NCI-H2107 treated with DMSO at 0.1 percent for 48 hours (cell line): ENCODE results near the gene LYG1.
"Not testable (repeated sequence)": the region's sequence is repeated elsewhere in the genome, so short reads cannot be mapped to it uniquely, and the experiment has no call there.

ENCODE experiments used
- DNase-seq: peaks from one replicate; lab custom pipeline; 2025; ENCODE audit not compliant: unreplicated experiment; lab: John Stamatoyannopoulos, UW

Gene LYG1

DNA sequence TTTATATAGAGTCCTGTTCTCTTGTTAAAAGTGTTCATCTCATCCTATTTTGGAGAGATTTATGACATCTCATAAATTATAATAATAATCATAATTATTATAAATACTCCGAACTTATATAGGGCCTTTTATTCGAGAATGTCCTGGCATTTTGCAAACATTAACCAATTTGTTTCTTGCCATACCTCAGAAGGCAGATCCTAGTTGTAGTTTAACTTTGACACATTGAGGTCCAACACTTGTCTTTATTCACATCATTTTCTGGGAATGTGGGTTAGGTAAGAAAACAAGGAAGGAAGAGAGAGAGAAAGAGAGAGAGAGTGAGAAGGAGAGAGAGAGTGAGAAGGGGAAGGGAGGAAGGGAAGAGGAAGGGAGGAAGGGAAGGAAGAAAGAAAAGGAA, at the start of gene LYG1:
TSS of gene LYG1 (minus strand) at position 101 of the 400 bp plus-strand sequence. CDS start 5,527 bp downstream, outside the sequence.
- not testable (repeated sequence) for DNase-seq

DNA sequence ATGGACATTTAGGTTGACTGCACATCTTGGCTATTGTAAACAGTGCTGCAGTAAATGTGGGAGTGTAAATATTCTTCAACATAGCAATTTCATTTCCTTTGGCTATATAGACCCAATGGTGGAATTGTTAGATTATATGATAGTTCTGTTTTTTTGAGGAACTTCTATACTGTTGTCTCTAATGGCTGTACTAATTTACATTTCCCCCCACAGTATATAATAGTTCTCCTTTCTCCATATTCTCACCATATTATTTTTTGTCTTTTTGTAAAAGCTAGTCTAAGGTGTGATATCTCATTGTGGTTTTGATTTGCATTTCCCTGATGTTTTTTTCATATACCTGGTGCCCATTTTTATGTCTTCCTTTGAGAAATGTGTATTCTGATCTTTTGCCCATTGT, 49.2 kb upstream of the LYG1 start:
- no peak for DNase-seq

DNA sequence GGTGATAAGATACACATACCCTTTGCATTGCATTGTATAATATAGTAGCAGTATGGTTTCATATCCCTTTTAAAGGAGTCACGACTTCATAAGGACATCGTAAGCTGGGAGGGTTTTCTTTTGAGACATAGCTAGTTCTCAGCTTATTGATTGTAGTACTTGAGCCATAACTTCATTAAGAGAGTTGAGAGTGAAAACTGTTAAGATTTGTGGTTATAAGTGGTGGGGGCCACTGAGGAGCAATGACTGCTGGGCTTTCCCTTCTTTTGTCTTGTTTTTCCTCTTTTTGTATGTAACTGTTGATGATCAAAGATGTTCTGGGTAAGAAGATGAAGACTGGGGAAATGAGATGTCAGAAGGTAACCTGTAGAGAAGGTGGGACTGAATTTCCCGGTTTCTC, 47.2 kb upstream of the LYG1 start:
- no peak for DNase-seq

DNA sequence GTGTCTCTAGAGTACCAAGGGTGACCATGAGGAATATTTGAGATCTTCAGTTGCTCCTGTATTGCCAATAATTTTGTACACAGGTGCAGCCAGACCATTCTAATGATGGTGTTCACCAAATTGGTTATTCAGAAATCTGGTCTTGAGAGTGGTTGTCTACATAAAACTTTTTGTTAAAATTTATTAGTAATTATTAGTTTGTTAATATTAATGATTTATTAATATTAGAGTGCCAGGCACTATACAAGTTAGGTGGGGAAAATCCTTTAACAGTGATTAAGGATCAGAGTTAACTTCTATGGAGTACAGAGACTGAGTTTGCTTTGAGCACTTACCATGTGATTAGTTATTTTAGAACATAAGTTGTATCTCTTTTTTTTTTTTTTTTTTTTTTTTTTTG, 45.2 kb upstream of the LYG1 start:
- DNase-seq, result no peak

DNA sequence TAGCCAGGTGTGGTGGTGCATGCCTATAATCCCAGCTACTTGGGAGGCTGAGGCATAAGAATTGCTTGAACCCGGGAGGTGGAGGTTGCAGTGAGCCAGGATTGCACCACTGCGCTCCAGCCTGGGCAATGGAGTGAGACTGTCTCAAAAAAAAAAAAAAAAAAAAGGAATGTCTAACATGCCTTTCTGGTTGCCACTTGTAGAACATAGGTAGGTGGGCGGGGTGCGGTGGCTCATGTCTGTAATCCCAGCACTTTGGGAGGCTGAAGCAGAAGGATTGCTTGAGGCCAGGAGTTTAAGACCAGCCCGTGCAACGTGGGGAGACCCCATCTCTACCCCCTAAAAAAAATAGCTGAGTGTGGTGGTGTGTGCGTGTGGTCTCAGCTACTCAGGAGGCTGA, 44.4 kb upstream of the LYG1 start:
- DNase-seq, result not testable (repeated sequence)

DNA sequence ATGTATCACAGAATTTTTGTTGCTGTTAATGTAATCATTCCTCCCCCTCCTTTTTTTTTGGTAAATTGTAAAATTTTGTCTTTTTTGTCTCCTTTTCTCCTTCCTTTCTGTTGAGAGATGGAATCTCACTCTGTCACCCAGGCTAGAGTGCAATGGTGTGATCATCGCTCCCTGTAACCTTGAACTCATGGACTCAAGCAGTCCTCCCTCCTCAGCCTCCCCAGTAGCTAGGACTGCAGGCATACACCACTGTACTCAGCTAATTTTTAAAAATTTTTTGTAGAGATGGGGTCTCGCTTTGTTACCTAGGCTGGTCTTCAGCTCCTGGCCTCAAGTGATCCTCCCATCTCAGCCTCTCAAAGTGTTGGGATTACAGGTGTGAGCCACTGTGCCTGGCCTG, 41.5 kb upstream of the LYG1 start:
- DNase-seq, result no peak

DNA sequence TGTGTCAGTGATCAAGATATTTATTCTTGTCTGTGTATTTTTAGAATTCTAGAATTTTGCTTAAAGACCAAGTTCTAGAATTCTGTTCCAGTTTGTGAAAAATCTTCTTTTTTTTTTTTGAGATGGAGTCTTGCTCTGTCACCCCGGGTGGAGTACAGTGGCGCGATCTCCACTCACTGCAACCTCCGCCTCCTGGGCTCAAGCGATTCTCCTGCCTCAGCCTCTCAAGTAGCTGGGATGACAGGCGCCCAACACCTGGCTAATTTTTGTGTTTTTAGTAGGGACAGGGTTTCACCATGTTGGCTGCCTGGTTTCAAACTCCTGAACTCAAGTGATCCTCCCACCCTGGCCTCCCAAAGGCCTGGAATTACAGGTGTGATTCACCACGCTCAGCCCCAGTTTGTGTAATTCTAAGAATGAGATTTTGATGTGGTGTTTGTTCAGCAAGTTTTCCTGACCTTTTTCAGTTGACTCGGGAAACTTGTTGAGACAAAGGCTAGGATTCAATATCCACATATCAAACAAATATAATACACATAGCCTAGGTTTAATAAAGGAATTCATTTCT, 39.8 kb upstream of the LYG1 start:
- no peak for DNase-seq

DNA sequence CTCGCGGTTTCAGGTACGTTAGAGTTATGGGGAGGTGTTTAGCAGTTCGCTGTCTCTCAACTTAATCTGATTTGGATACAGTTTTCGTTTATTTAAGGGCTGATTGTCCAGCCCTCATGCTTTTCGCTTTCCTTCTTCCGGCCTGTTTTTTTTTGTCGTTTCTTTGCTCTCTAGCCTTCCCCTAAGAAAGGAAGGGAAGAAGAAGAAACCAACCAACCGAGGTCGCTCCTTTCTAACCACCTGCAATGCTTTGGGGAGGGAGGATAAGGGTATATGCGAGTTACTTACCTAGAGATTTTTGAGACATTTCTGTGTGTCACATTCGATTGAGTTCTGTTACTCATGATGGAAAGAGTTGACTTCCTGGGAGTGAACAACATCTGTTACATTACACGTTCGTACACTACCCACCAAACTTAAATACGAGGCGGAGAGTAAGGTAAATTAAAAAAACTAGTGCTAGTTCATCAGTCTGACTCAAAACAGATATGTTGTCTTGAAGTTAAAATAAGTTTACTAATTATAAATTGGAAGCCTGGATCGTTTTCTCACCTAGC, 37.1 kb upstream of the LYG1 start:
- DNase-seq, result peak; percentile 16

DNA sequence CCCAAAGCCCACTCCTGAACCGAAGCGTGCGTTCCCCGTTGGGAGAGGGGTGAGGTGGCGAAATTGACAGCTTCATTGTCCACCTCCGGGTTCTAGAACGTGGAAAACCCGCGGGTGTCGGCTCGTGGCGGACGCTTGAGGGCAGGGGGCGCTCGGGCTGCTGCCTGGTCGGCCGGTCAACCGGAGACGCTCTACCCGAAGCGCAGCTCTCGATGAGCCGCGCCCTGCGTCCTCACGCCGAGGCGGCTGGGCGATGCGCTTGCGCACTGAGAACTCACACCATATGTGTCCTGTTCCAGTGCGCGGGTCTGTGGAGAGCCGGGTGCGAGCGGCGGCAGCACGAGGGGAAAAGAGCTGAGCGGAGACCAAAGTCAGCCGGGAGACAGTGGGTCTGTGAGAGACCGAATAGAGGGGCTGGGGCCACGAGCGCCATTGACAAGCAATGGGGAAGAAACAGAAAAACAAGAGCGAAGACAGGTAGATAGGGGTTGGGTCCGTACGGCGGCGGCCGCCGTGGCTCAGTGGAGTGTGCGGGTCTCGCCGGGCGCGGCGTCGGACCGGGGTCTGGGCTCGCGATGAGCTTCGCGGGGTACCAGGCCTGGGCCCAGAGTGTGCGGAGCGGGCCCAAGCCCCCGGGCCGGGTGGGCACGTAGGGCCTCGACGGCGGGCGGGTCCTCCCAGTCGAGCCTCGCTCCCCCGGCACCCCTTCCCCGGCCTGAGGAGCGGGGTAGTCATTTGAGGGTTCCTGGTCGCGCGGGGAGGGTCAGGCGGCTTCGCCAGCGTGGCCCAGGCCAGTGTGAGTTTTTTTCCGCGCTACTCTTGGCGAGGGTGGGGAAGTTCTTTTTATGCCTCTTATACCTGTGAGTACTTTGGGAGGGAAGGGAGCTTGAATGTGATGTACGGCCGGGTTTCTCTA, 36.4 kb upstream of the LYG1 start, which contains the start of gene EIF5B:
TSS of gene EIF5B (plus strand) at position 277 of the 916 bp plus-strand sequence. CDS start at position 443, 166 bp downstream.
- peak; percentile 61 for DNase-seq

DNA sequence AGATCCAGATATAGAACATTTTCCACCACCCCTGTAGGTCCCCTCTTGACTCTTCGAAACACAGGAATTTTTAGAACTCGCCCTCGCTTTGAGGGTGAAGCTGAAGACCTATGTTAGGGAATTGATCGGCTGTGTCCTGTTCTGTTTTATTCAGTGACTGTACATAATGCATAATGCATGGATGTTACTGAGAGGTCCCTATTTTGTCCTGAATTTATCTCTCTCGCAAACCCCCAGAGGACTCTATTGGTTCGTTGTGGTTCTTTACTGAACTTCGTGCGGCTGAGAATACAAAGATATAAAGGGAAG, 35.8 kb upstream of the LYG1 start:
- peak; percentile 61 for DNase-seq

DNA sequence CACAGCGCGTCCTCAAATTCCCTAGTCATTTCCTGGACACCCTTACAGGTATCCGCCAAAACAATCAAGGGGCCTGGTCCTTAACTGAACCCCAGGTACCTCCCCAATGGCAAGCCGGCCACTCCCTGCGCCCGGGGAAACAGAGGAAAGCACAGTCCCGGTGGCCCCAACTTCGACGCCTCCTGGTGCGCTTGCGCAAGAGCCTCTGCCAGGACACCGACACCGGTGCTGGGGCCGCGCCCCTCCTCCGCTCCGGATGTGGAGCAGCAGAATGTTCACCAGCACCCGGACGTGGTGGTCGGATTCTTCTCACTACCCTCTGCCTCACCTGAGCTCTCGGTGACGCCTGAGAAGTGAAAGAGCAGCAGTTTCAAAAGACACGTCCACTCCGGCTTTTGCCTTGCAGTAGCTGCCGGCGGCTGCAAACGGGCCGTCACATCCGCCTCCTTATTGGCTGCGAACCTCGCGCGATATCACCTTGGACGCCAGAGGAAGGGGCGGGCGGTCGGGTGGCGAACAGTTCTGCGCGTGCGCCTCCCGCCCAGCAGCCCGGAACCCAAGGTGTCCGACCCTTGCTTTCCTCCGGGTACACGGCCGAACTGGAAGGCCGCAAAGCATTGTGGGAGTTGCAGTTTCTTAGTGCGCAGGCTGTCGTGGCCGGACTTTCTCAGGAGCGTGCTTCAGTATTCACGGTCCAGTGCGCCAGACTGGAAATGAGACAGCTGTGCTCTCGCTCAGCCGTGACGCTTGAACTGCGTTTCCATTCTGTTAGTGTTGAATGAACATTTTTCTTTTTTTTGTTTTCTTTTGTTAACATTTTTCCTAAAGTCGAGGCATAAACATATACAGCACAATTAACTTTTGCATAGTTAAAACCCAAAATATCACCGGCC, 35.2 kb upstream of the LYG1 start, which contains the start of gene TXNDC9:
TSS of gene TXNDC9 (minus strand) at position 423 of the 893 bp plus-strand sequence. CDS start 3,123 bp downstream, outside the sequence.
- DNase-seq, result peak; percentile 96

DNA sequence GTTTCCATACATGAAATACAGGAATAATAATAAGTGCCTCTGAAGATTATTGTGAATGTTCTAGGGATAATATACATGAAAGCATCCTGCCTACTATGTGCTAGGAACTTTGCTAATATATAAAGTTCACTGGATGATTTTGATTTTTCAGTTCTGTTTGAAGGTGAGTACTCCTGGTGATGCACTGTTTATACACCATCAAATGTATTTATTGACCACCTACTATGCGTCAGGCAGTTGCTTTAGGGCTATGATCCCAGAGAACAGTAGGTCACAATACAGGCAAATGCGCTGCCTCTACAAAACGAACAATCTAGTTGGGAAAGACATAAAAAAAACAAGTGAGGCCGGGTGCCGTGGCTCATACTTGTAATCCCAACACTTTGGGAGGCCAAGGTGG, 24.4 kb upstream of the LYG1 start:
- no peak for DNase-seq

DNA sequence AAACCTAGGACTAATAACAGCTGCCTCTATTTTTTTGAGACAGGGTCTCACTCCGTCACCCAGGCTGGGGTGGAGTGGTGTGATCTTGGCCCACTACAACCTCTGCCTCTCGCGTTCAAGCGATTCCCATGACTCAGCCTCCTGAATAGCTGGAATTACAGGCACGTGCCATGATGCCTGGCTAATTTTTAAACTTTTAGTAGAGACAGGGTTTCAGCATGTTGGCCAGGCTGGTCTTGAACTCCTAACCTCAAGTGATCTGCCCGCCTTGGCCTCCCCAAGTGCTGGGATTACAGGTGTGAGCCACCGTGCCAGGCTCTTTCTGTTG, 16.8 kb upstream of the LYG1 start:
- DNase-seq, result not testable (repeated sequence)

DNA sequence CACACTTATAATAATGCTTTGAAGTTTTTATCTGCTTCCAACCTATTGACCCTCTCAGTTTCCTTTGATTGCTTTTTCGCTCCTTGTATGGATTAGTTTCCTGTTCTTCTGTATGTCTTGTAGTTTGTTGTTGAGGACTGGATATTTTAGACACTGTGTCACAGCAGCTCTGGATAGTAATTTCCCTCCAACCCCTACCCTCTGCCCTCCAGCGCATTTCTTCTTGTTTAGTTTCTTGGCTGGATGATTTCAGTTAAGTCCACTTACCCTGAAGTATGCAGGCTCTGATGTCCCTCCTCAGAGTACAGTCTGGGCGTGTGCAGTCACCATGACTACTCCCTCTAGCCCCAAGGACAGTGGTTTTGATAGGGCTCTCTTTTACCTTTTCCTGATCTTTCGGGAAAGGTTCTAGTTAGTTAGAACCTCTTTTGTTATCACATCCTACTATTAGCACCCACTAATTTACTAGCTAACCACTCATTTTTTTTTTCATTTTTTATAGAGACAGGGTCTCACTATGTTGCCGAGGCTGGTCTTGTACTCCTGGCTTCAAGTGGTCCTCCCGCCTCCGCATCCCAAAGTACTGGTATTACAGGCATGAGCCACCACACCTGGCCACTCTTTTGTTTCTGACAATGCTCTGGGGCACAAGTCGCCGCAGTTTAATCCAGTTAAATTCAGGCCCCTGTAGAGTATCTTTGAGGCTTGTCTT, 16.3 kb upstream of the LYG1 start:
- no peak for DNase-seq

DNA sequence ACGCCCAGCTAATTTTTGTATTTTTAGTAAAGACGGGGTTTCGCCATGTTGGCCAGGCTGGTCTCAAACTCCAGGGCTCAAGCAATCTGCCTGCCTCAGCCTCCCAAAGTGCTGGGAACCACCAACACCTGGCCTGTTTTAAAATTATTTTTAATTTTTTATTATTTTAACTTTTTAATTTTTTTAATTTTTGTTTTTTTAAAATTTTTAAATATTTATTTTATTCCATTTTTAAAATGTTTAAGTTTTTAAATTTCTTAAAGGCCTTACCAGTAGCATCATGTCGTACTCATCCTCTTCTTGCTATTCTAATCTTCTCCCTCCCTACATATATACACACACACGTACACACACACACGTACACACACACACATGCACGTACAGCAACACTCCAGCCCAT, 1.4 kb downstream of the LYG1 start:
- no peak for DNase-seq

DNA sequence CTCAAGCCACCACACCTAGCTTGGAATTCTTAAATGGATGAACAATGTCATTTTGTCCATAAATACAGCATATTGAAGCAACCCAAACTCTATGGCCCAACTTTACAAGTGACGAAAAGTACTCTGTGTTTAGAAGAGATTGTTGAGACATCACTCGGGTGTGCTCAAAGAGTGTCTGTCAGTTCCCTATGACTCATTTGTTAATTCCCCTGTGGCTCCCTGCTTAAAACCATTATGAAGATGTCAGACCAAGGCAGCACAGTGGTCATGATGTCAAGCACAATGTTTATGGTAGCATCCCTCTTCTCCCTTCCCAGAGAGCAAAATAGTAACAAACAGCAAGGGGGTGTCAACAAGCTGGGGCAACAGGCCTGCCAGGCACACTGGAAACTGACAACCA, 3.0 kb downstream of the LYG1 start:
- DNase-seq, result no peak

DNA sequence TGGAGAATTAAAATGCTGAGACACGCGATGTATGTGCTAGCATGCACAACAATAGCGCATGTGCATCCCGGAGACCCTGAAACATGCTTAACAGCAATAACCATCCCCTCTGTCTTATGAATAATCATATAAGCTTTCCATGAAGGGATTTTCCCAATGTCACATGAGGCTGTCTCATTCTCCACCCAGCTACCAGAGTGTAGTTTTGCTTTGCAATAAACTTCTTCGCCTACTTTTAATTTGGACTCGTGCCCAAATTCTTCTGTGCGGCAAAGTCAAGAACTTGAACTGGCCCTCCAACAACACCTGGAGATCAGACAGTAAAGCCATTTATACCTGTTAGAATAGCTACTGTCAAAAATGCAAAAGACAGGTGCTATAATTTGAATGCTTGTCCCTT, 15.5 kb downstream of the LYG1 start:
- no peak for DNase-seq

DNA sequence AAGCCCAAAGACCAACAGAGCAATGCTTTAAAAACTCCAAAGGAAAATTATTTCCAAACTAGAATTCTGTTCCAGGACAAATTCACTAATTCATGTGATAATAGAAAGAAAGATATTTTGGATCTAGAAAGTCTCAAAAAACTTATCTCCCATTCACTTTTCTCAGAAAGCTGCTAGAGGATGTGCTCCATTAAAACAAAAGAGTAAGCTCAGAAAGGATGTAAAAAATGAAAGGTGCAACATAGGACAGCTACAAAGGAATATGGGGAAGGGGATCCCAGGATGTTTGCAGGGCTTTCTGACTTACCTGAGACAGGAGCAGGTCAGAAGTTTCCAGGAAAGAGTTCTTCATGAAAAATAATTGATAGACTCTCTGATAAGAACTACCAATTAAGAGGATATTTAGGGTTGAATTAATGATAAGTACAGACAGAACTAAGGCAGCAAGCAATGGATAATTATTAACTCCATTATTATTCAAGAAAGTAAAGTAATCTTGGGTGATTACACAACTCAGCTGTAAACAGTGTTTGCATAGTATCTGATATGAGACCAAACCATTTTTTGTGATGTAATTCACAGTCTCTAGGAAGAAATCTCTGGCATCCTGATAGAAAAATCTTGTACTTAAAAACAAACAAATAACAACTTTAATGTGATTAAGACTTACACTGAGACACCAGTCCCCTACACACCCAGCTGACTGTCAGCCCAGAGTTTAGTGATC, 20.9 kb downstream of the LYG1 start:
- DNase-seq, result no peak

DNA sequence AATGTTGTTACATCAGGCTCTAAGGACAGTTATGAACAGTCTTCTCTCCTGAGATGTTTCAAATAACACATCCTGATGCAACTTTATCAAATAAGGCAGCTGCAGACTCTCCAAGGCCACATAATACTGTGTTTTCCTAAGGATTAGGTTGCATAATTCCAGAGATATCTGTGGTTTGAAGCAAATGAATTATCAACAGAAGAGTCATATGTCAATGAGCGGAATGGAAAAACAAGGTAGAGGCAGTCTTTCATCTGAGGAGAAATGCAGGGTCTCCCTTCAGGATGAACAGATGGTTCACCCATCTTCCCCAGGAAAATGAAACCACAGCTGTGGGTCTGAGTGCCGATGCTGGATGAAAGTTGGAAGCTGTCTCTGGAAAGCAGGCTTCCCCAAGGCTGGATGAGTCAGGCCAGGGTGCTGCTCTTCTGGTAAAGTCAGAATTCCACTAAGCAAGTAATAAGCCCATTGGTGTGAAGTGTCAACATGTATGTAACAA, 22.2 kb downstream of the LYG1 start:
- peak; percentile 64 for DNase-seq
